ENCODE measurements around the gene OSBPL10.

OSBPL10 gene

GRCh38 chr3:31725568-31725967 lies 255.5 kb downstream of the OSBPL10 start:
- H3K9me3 ChIP-seq (ENCODE audit: control insufficient read depth, low read length): no peaks in the 10 kb centered on the region
- H3K4me1 ChIP-seq: no peaks in the 10 kb centered on the region
- no peak overlapping the region for H3K27ac ChIP-seq
- no peaks in the 10 kb centered on the region for H3K27me3 ChIP-seq (ENCODE audit: control insufficient read depth, insufficient read depth, low read length)
- no peak overlapping the region for H3K4me3 ChIP-seq (ENCODE audit: low read depth, low read length)
- H2AFZ ChIP-seq: no peak overlapping the region
- no peaks in the 10 kb centered on the region for H3K36me3 ChIP-seq (ENCODE audit: control insufficient read depth, insufficient read depth, low read length)
- H3K79me2 ChIP-seq: no peaks in the 10 kb centered on the region
- TF ChIP-seq, protein P1, sequence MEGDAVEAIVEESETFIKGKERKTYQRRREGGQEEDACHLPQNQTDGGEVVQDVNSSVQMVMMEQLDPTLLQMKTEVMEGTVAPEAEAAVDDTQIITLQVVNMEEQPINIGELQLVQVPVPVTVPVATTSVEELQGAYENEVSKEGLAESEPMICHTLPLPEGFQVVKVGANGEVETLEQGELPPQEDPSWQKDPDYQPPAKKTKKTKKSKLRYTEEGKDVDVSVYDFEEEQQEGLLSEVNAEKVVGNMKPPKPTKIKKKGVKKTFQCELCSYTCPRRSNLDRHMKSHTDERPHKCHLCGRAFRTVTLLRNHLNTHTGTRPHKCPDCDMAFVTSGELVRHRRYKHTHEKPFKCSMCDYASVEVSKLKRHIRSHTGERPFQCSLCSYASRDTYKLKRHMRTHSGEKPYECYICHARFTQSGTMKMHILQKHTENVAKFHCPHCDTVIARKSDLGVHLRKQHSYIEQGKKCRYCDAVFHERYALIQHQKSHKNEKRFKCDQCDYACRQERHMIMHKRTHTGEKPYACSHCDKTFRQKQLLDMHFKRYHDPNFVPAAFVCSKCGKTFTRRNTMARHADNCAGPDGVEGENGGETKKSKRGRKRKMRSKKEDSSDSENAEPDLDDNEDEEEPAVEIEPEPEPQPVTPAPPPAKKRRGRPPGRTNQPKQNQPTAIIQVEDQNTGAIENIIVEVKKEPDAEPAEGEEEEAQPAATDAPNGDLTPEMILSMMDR (IDR thresholded peaks at IDR 0.05): no peak
- no peak overlapping the region for H3K4me2 ChIP-seq (ENCODE audit: low read length)
- H3K9ac ChIP-seq: no peak overlapping the region

DNA sequence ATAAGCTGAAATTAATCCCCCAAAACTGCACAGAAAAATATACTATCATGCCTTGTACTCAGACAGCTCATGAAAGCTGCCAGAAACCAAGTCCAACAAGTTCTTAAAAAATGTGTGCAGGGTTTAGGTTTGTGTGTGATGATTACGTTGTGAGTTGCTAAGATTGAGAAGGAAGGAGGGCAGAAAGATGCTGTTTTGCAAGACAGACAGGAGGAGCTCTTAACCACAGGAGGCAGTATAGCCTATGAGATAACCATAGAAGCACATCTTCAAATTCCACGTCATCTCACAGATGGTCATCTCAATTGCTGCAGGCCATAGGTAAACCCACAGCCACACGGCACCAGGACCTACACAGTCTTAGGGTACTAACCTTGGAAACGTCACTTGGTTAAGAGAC lies 256.4 kb downstream of the OSBPL10 start:
- H2AFZ ChIP-seq: no peak overlapping the region
- no peaks in the 10 kb centered on the region for H3K9me3 ChIP-seq (ENCODE audit: control insufficient read depth, low read length)
- TF ChIP-seq, protein P1 (IDR thresholded peaks at IDR 0.05): peak; percentile 50
- H3K27ac ChIP-seq: no peak overlapping the region
- no peaks in the 10 kb centered on the region for H3K4me1 ChIP-seq
- H3K9ac ChIP-seq: no peak overlapping the region
- no peaks in the 10 kb centered on the region for H3K27me3 ChIP-seq (ENCODE audit: control insufficient read depth, insufficient read depth, low read length)
- no peaks in the 10 kb centered on the region for H3K36me3 ChIP-seq (ENCODE audit: control insufficient read depth, insufficient read depth, low read length)
- H3K4me3 ChIP-seq (ENCODE audit: low read depth, low read length): no peak overlapping the region
- no peaks in the 10 kb centered on the region for H3K79me2 ChIP-seq
- no peak overlapping the region for H3K4me2 ChIP-seq (ENCODE audit: low read length)

GRCh38 chr3:31724116-31724515 lies 256.9 kb downstream of the OSBPL10 start:
- Histone ChIP-seq H3K27me3 (ENCODE audit: control insufficient read depth, insufficient read depth, low read length) (no peaks in the 10 kb centered on the region), H3K36me3 (ENCODE audit: control insufficient read depth, insufficient read depth, low read length) (no peaks in the 10 kb centered on the region), H3K9ac (no peak overlapping the region), H3K9me3 (ENCODE audit: control insufficient read depth, low read length) (no peaks in the 10 kb centered on the region), H2AFZ (no peak overlapping the region), H3K27ac (no peak overlapping the region), H3K79me2 (no peaks in the 10 kb centered on the region), H3K4me2 (ENCODE audit: low read length) (no peak overlapping the region), H3K4me1 (no peaks in the 10 kb centered on the region), H3K4me3 (ENCODE audit: low read depth, low read length) (no peak overlapping the region)
- TF ChIP-seq, protein P1 (IDR thresholded peaks at IDR 0.05): no peak

DNA sequence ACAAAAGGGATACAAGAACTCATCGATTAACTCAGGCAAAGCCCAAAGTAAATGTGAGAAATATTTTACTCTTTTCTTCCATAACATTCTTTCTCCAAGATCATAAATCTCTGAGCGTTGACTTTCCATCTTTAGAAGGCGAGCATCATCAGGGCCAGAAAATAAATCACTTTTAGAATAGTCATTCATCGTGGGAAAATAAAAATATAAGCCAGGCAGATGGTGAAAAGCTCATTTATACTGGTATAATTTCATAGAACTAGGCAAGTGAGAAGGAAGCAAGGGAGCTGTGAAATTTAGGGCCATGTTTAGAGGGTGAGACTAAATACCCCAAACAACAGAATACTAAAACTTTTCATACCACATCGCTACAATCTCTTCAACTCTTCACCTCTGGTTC lies 257.4 kb downstream of the OSBPL10 start:
- Histone ChIP-seq H3K4me2 (ENCODE audit: low read length) (no peak overlapping the region), H3K9me3 (ENCODE audit: control insufficient read depth, low read length) (no peaks in the 10 kb centered on the region), H3K79me2 (no peaks in the 10 kb centered on the region), H2AFZ (no peak overlapping the region), H3K4me3 (ENCODE audit: low read depth, low read length) (no peak overlapping the region), H3K36me3 (ENCODE audit: control insufficient read depth, insufficient read depth, low read length) (no peaks in the 10 kb centered on the region), H3K27ac (no peak overlapping the region), H3K27me3 (ENCODE audit: control insufficient read depth, insufficient read depth, low read length) (no peaks in the 10 kb centered on the region), H3K4me1 (no peaks in the 10 kb centered on the region), H3K9ac (no peak overlapping the region)
- TF ChIP-seq, protein P1 (IDR thresholded peaks at IDR 0.05): no peak

DNA sequence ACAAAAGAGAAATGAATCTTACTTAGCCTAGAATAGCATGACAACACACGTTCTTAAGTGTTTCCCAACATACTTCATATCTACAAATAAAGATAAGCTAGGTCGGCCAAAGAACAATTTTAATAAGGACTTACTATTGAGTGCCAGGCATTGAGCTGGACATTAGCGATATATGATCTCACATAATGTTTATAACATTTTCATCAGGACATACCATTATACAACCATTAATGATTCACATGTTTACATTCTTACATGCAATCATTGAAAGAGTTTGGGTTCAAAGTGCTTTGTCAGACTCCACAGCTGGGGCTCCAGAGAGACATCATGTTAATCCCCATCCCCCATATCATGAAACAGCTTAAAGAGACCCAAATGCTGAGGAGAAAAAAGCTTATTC lies 259.4 kb downstream of the OSBPL10 start:
- Histone ChIP-seq H3K4me1 (no peaks in the 10 kb centered on the region), H3K4me2 (ENCODE audit: low read length) (no peak overlapping the region), H3K27me3 (ENCODE audit: control insufficient read depth, insufficient read depth, low read length) (no peaks in the 10 kb centered on the region), H2AFZ (no peak overlapping the region), H3K4me3 (ENCODE audit: low read depth, low read length) (no peak overlapping the region), H3K9ac (no peak overlapping the region), H3K9me3 (ENCODE audit: control insufficient read depth, low read length) (no peaks in the 10 kb centered on the region), H3K36me3 (ENCODE audit: control insufficient read depth, insufficient read depth, low read length) (no peaks in the 10 kb centered on the region), H3K27ac (no peak overlapping the region), H3K79me2 (no peaks in the 10 kb centered on the region)
- TF ChIP-seq, protein P1 (IDR thresholded peaks at IDR 0.05): no peak

Data from parathyroid adenoma (tissue), 2 donors.